BJ (cell line): ENCODE results near the gene PLEKHA5. TPM values are rescaled to one million over a fixed set of nuclear protein-coding genes. Genes with fewer than 3 reads are reported as not detected.
"Not testable (repeated sequence)": the region's sequence is repeated elsewhere in the genome, so short reads cannot be mapped to it uniquely, and the experiment has no call there.

Experiments used
- CTCF ChIA-PET: fragments of 350-600 bp; formaldehyde crosslinking; extraction: SDS; loops from one replicate; lab custom pipeline; 2021; ENCODE audit warnings: antibody characterized with exemption, inconsistent platforms; lab: Yijun Ruan, JAX
- POLR2A ChIA-PET: fragments of 300-600 bp; sonication (Branson Sonifier 250); formaldehyde crosslinking; extraction: SDS; loops from one replicate; lab custom pipeline; 2021; ENCODE audit warnings: antibody characterized with exemption; lab: Charles Lee
- DNase-seq: peaks from one replicate; pipeline ENCODE4 v3.0.0-alpha.2; 2011; ENCODE audit warnings: low read depth
- H3K27me3 ChIP-seq: 2 replicates; pipeline ENCODE4 v1.6.0; 2011; ENCODE audit warnings: low read length; ENCODE audit not compliant: control insufficient read depth, insufficient read depth
- H3K36me3 ChIP-seq: 2 replicates; pipeline ENCODE4 v1.5.1; 2011; ENCODE audit warnings: low read length; ENCODE audit not compliant: control insufficient read depth, insufficient read depth
- H3K4me3 ChIP-seq: 2 replicates; pipeline ENCODE4 v1.5.1; 2011; ENCODE audit warnings: low read depth, mild to moderate bottlenecking, control low read depth, low read length
- polyA plus RNA-seq: library from polyadenylated mRNA; depleted of rRNA; stranded (reverse); fragments of >200 nt; gene quantifications from 2 replicates; pipeline ENCODE4 v1.2.3, GENCODE V29; 2011
- TF ChIP-seq, protein P1 (sequence below): IDR thresholded peaks from 2 replicates; pipeline ENCODE4 v1.5.1; 2011; ENCODE audit warnings: low read depth, mild to moderate bottlenecking, control low read depth, inconsistent platforms, low read length, moderate library complexity; ENCODE audit not compliant: insufficient read depth

The PLEKHA5 gene
- polyA plus RNA-seq, 1 experiment, result 5.8 TPM

DNA sequence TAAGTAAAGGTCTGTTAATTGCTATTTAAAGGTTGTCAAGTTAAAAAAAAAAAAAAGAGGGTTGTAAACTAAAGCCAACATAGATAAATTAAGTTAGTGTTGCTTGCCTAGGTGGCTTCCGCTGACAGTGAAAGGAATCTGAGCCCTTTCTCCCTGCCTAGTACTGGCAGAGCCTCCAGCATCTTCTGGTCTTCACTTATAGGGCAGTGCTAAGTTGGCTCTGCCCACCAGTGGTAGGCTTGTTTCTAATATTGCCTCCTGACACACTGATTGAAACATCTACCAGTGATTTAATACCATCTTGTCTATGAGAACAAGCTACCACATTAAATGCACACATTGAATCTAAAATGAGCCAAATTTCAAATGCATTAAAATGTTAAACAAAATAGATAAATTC lies 39.7 kb downstream of the PLEKHA5 start:
- Histone ChIP-seq H3K36me3 (no peaks in the 10 kb centered on the region), H3K4me3 (no peak overlapping the region), H3K27me3 (no peaks in the 10 kb centered on the region)
- DNase-seq, result no peak
- TF ChIP-seq, protein P1, sequence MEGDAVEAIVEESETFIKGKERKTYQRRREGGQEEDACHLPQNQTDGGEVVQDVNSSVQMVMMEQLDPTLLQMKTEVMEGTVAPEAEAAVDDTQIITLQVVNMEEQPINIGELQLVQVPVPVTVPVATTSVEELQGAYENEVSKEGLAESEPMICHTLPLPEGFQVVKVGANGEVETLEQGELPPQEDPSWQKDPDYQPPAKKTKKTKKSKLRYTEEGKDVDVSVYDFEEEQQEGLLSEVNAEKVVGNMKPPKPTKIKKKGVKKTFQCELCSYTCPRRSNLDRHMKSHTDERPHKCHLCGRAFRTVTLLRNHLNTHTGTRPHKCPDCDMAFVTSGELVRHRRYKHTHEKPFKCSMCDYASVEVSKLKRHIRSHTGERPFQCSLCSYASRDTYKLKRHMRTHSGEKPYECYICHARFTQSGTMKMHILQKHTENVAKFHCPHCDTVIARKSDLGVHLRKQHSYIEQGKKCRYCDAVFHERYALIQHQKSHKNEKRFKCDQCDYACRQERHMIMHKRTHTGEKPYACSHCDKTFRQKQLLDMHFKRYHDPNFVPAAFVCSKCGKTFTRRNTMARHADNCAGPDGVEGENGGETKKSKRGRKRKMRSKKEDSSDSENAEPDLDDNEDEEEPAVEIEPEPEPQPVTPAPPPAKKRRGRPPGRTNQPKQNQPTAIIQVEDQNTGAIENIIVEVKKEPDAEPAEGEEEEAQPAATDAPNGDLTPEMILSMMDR, result no peak
- ChIA-PET POLR2A (interaction anchor here (0.6 kb wide), 1 partner anchor 270 kb away, joined by 3 read pairs; the partner anchor contains the start of gene AEBP2), CTCF (no interaction called here)

DNA sequence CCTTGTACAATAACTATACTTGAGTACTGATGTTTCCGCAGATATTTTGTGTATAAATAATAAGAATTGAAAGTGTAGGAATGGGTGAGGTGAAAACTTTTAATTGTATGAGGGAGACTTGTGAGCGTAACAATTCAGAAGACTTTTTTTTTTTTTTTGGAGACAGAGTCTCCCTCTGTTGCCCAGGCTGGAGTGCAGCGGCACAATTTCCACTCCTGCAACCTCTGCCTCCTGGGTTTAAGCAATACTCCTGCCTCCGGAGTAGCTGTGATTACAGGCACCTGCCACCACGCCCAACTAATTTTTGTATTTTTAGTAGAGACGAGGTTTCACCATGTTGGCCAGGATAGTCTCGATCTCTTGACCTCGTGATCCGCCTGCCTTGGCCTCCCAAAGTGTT lies 40.8 kb downstream of the PLEKHA5 start:
- H3K4me3 ChIP-seq, H3K36me3 ChIP-seq, CTCF ChIA-PET, H3K27me3 ChIP-seq, DNase-seq, POLR2A ChIA-PET: not testable (repeated sequence)

DNA sequence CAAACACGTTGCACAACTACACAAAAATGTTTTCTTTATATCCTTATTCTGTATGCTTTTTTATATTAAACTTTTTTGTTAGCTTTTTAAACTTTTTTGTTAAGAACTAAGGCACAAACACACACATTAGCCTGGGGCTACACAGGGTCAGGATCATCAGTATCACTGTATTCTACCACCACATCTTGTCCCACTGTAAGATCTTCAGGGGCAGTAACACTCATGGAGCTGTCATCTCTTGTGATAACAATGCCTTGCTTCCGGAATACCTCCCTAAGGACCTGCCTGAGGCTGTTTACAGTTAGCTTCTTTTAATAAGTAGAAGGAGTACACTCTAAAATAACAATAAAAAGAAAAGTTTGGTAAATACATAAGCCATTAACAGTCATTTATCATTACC lies 42.2 kb downstream of the PLEKHA5 start:
- no peak overlapping the region for H3K4me3 ChIP-seq
- CTCF ChIA-PET, result no interaction called here
- POLR2A ChIA-PET, result no interaction called here
- no peaks in the 10 kb centered on the region for H3K36me3 ChIP-seq
- TF ChIP-seq, protein P1, result no peak
- no peaks in the 10 kb centered on the region for H3K27me3 ChIP-seq
- DNase-seq, result no peak

DNA sequence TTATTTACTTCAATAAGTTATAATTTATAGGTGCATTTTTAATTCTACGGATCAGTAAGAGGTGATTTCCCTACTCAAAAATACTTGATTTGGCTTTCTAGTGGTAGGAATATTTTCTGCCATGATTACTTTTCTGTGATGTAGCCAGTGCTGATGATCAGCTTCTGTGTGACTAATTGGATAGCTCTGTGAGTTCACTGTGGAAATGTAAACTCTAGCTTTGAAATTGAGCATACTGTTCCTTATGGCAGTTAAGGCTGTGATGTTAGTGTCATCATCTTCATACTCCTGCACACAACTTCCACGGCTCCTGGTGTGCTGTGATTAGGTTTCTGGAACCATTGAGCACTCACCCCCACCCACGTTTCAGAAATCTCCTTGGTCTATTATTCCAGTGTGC lies 48.2 kb downstream of the PLEKHA5 start:
- no peaks in the 10 kb centered on the region for H3K27me3 ChIP-seq
- H3K36me3 ChIP-seq, result no peaks in the 10 kb centered on the region
- POLR2A ChIA-PET, result interaction anchor here (0.7 kb wide), 1 partner anchor 763 kb away, joined by 3 read pairs; no protein-coding TSS in a partner anchor
- DNase-seq, result no peak
- H3K4me3 ChIP-seq, result no peak overlapping the region
- CTCF ChIA-PET, result interaction anchor here (3.0 kb wide), 1 partner anchor 9 kb away, joined by 12 read pairs; no protein-coding TSS in a partner anchor
- TF ChIP-seq, protein P1, result no peak

DNA sequence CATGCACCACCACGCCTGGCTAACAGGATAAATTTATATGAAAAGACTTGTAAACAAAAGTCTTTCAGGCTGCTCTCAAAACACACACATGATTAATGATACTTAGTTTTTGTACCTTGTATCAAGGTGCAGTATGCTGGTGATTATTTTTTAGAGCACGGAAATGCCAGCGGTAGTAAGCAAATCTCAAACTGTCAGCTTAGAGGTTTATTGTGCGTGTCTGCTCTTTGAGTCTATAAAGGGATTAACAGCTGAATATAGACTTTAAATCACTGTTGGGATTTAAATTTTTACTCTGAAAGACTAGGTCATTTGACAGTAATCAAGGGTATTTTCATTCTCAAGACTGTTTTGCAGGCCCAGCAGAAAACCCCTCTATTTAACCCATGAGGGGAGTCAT lies 50.5 kb downstream of the PLEKHA5 start:
- TF ChIP-seq, protein P1, result no peak
- H3K4me3 ChIP-seq, result no peak overlapping the region
- CTCF ChIA-PET, result no interaction called here
- DNase-seq, result no peak
- H3K27me3 ChIP-seq, result no peaks in the 10 kb centered on the region
- H3K36me3 ChIP-seq, result no peaks in the 10 kb centered on the region
- POLR2A ChIA-PET, result no interaction called here
